GM21786 (cell line): Measurements from ENCODE around the gene COL6A2.

Source experiments
- ATAC-seq: cut with Tn5 transposase; IDR thresholded peaks from one replicate; pipeline ENCODE4 v1.9.1; 2021; ENCODE audit not compliant: unreplicated experiment

COL6A2 gene

DNA sequence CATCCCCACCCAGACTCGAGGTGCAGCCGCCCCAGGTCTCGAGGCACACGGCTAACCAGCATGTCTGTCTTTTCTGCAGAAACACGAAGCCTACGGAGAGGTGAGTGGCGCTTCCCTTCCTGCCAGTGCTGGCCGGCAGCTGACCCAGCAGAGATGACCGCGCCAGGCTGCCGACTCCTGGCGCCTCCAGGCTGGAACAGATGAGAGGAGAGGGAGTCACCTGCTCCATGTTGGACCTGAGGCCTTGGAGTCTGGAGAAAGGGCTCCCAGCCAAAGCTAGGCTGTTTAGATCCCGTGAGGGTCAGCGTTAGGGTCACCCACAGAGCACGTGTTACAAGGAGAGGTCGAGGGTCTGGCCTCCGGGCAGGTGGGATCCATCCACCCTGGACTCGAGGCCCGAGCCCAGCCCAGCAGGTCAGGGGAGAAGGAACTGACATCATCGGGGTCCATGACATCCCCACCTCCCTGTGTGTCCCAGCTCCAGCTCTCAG is 14.9 kb downstream of the COL6A2 start:
- no peak for ATAC-seq

DNA sequence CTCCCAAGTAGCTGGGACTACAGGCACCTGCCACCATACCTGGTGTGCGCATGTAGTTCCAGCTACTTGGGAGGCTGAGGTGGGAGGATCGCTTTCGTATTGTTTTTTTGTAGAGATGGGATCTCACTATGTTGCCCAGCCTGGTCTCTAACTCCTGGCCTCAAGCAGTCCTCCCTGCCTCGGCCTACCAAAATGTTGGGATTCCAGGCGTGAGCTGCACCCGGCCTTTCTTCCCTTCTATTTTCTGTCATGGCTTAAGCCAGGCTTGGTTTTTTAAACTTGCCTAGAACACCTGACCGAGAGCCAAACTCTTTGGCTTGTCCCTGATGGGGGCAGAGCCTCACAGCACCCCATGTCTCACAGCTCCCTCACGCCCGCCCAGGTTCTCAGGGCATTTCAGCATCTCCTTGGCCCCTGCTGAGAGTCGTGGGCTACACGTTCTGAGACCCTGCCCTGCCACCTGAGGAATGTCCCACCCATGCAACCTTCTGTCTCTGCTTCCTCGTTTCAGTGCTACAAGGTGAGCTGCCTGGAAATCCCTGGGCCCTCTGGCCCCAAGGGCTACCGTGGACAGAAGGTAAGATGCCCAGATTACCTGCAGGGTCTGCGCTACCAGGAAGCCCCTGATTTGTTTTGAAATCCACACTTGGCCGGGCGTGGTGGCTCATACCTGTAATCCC is 15.7 kb downstream of the COL6A2 start:
- no peak for ATAC-seq

DNA sequence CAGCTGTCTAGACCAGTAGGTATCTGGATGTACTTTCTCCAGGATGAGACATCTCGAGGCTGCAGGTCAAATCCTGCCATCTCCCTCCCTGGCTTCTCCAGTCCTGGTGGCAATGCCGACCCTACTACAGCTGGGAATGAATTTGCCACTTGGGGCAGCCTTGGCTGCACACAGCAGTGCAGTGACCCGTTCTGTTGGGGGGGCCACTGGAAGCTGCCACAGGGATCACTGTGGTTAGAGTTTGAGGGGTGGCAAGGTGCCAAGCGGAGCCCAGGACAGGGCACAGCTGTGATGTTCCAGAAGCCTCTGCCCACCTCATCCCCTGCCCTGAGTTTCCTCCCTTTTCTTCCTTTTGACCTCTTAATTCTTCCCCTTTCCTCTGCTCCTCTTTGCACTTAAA is 17.1 kb downstream of the COL6A2 start:
- no peak for ATAC-seq

DNA sequence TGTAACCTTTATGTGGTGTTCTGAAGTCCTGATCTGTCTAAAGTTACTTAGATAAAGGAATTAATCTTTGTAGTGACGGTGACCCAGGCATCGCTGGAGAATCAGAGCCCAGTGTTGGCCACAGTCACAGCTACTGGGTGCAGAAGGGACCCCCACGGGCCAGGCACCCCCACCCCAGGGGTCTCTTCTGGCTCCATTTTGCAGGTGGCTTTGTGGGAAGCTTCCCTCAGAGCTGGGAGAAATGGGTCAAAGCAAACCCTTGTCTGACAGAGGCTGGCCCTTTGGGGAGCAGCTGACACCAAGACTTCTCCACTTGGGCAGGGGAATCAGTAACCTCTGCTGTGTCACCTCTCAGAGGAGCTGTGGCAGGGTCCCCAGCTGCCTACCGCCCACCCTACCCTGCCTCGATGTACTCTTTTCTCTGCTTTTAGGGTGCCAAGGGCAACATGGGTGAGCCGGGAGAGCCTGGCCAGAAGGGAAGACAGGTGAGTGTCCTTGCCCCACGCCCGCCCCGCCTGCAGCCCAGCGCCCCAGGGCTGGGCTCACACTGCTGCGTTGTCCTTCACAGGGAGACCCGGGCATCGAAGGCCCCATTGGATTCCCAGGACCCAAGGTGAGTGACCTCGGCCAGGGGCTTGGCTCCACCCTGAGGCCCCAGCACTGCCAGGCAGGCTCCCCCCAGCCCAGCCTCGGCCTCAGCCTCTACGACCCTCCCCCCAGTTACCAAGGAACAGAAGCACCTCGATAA is 17.7 kb downstream of the COL6A2 start:
- ATAC-seq, result no peak

DNA sequence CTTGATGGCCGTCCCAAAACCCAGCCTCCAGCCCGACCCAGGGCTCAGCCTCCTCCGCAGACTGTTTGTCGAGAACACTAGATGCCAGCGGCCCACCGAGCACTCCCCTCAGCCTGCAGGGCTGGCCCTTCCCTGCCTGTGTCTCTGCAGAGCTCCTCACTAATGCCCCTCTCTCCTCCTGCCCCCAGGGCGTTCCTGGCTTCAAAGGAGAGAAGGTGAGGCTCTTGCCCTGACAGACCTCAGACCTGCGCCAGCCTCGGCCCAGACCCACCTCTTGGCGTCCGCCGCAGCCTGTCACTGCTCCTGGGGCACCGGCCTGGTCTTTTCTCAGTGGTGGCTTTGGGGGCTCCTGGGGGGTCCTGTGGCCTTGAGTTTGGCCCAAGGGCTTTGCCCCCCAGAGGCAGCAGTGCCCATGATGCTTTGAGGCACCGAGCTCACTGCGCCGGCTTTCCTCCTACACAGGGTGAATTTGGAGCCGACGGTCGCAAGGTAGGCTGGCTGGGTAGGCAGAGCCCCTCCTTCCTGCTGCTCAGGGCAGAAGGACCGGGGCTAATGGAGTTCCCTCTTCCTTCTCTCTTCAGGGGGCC is 18.4 kb downstream of the COL6A2 start:
- ATAC-seq, result no peak

DNA sequence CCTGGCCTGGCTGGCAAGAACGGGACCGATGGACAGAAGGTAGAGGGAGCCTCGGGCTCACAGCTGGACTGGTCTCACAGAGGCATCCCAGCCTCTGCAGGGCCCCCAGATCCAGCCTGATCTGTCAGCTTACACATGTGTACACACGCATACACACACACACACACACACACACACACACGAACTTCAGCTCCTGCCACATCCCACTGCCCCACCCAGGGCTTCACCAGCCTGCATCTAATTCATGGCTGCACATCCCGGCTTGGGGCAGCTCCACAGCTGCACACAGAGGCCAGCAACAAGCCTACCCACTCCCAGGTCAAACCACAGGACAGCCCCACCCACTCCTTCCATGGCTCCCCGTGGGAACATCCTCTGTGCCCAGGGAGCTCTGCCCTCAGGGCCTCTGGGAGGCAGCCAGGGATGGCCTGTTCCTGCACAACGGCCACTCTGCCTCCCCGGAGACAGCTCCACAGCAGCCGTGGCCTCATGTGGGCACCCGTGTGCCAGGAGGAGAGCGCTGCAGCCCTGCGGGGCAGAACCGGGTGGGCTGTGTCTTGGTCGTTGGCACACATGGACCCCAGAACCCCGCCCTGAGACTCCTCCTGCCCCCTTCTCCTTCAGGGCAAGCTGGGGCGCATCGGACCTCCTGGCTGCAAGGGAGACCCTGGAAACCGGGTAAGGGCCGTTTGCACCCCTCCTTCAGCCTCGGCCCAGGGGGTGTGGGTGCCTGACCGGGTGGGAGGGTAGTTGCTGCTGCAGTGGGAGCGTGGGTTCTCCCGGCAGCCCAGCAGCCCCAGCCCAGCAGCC is 19.1 kb downstream of the COL6A2 start:
- no peak for ATAC-seq

DNA sequence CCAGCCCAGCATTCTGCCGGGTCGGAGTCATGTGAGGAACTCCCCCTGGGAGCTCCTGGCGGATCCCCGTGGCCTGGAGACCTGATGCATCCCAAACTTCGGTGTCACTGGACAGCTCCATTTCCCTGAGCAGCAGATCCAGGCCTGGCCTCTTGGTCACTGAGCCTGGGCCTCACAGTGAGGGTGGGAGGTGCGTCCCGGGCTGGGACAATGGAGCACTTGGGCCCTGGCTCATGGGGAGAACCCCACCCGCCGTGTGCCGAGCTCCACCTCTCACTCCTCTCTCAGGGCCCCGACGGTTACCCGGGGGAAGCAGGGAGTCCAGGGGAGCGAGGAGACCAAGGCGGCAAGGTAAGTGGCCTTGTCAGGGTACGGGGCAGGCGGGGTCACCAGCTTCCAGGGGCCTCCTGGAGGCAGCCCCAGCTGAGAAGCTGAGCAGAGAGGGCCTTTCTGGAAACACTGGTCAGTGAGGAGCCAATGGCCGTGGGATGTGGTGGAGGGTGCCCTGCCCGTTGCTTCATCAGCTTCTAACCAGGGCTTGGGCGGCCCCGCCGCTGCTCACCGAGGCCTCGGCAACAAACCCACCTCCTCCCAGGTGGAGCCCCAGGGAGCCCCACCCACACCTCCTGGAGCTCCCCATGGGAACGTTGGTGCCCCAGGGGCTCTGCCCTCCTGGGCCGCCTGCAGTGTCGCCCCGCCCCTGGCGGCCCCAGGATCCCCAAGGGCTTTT is 19.8 kb downstream of the COL6A2 start:
- ATAC-seq, result no peak

DNA sequence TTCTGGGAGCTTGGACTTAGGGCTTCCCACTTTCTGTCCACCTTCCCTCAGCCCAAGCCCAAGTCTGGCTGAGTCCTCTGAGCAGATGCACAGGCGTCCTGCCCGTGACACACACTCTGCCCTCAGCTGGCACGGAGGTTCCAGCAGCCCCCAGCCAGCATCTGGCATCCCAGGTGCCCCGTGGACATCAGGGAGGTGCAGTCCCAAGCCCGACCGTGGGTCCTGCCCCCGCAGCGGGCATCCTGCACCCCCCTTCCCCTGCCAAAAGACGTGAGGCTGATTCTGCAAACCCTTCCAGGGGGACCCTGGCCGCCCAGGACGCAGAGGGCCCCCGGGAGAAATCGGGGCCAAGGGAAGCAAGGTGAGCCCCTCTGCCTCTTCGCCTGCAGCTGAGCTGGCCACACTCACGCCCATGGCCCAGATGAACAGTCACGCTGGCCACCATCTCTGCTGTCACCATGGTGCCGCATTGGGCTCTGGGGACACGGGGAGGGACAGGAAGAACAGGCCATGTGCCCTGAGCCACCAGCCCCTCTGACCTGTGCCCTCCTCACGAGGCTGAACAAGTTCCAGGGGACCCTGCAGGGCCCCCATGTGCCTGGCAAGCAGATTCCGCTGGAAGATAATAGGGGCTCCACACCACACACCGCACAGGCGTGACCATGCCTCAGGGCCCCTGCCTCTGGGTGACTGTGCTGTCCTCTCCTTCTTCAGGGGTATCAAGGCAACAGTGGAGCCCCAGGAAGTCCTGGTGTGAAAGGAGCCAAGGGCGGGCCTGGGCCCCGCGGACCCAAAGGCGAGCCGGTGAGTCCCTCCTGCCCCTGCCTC is 20.6 kb downstream of the COL6A2 start:
- no peak for ATAC-seq

DNA sequence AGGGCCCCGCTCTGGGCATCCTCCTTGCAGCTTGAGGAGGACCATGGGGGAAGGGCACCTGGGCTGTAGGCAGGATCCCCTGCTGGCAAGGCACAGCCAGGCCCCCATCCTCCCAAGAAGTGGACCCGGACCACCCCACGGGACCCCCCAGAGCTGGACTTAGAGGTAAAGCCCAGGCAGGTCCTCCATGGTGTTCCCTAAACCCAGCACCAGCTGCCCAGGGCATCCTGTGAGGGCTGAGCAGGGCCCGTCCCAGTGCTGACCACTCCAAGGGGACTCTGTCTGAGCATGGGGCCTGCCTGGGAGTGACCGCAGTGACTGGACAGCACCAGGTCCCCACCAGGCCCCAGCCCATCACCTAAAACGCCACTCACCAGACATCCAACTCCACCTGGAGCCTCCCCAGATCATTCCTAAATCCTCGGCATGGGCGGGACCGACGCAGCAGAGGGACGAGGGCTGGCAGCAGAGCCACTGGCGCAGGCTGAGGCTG is 21.3 kb downstream of the COL6A2 start:
- no peak for ATAC-seq

DNA sequence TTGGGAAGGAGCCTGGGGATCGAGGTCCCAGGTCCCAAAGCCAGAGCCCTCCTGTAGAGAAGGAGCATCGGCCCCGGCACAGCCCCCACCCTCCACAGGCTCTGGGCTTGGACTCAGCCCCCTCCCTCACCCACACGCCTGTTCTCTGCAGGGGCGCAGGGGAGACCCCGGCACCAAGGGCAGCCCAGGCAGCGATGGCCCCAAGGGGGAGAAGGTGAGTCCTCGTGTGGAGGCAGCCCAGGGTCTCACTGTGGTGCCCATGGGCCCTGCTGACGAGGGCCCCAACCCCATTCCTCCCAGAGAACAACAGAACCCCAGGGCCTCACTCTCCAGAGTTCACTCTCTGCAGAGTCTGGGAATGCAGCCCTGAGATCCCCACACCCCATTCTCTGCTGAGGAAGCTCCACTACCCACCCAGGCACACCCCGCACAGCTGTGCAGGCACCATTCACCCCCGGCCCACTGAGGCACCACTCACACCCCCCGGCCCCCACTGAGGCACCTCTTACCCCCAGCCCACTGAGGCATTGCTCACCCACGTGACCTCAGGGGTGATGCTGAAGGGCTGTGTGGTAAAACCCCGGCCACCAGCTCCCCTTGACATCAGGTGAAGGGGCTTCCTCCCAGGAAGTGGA is 21.8 kb downstream of the COL6A2 start:
- ATAC-seq, result no peak

DNA sequence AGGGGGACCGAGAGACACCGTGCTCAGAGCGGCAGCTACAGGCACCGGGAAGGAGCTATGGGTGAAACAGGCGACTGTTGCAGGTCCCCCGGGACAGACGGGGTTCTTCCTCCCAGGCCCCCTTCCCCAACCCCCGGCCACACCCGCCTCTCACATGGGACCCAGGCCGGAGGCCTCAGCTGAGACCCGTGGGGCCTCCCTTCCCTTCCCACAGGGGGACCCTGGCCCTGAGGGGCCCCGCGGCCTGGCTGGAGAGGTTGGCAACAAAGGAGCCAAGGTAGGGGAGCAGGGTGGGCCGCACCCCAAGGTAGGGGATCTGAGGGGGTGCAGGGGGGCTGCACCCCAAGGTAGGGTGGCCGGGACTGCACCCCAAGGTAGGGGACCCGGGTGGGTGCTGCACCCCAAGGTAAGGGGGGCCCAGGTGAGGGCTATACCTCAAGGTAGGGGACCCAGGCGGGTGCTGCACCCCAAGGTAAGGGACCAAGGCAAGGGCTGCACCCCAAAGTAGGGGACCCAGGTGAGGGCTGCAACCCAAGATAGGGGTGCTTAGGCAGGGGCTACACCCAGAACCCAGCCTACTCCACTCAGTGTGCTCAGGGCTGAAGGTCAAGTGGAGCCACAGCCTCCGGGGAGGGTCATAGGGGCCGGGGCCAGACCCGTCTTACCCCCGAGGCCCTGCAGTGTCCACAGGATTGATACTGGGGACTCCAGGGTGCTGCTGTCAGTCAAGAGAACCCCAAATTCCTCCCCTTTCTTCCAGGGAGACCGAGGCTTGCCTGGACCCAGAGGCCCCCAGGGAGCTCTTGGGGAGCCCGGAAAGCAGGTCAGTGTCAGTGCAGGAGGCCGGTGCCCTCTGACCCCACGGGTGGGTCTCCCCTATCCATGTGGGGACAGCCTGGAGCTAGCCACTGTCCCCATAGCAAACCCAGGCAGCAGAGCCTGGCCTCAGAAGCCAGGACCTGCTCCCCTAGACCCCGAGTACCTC is 22.7 kb downstream of the COL6A2 start:
- ATAC-seq, result no peak

DNA sequence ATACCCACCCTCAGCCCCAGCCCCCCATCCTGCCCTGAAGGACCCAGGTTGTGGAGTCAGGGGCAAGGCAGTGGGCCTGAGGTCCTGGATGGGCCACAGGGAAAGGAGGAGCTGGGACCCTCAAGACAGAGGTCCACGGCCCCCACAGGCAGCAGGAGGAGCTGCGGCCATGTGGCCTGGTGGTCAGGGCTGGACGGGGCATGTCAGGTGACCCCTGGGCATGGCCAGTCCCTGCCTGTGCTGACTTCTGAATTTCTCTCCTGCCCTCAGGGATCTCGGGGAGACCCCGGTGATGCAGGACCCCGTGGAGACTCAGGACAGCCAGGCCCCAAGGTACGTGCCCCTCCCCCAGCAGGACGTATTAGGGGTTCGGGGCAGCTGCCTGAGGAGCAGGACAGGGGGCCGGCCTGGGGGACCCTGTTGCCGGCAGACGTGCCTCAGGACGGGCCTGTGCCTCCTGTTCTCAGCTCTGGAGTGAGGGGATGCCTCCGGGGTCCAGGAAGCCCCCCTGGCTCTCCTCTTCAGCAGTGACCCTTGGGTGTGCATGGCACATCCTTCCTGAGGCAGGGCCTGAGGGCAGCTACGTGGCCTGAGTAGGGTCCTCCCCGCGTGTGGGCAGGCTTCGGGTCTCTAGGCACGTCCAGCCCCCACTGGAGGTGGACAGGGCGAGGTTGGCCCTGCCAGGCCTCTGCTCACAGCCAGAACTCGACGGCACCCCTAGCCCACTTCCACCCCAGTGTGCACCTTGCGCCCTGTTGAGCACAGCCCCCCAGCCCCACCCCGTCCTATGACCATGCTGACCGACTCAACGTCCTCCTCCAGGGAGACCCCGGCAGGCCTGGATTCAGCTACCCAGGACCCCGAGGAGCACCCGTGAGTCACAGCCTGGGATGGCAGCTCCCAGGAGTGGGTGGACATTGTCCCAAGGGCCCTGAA is 23.6 kb downstream of the COL6A2 start:
- ATAC-seq, result no peak

DNA sequence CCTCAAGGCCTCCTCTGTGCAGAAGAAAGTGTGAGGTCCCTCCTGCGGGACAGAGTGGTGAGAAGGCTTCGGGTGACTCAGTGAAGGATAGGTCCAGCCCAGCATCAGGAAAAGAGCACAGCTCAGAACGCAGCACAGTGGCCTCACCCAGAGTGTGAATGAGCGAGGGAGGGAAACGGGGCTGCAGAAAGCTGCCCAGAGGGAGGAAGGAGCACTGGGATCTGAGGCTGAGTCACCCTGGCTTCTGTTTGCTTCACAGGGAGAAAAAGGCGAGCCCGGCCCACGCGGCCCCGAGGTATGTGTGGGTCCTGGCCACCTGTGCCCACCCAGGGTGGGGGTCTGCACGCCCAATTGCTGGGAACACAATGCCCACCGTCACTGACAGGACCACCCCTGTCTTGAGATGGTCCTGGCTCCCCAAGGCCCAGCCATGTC is 24.3 kb downstream of the COL6A2 start:
- no peak for ATAC-seq

DNA sequence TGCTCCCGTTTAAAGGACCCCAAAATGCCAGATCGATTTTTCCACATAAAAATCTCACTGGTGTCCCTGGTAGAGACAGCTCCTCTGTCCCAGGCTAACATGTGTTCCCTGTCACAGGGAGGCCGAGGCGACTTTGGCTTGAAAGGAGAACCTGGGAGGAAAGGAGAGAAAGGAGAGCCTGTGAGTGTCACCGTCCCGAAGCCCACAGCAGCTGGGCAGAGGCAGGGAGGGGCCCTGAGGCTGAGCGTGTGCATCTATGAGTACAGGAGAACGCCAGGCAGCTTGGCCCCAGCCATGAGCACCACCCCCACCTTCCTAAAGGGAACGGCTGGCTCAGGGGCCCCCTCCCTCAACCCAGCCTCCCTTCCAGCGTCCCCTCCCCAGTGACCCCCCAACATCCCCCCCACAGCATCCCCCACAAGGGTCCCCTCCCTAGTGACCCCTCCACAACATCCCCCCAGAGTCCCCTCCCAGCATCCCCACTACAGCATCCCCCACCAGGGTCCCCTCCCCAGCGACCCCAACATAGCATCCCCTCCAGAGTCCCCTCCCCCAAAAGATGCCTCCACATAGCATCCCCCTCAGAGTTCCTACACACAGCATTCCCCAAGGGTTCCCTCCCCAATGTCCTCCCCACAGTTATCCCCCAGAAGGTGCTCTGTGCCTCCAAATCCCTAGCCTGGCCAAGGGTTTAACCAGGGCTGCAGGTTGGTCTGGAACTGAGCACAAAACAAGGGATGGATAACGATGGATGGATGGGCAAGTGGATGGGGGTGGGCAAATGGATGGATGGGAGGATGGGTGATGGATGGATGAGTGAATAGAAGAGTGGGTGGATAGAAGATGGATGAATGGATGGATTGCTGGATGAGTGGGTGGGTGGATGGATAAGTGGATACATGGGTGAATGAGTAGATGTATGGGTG is 25.1 kb downstream of the COL6A2 start:
- no peak for ATAC-seq

DNA sequence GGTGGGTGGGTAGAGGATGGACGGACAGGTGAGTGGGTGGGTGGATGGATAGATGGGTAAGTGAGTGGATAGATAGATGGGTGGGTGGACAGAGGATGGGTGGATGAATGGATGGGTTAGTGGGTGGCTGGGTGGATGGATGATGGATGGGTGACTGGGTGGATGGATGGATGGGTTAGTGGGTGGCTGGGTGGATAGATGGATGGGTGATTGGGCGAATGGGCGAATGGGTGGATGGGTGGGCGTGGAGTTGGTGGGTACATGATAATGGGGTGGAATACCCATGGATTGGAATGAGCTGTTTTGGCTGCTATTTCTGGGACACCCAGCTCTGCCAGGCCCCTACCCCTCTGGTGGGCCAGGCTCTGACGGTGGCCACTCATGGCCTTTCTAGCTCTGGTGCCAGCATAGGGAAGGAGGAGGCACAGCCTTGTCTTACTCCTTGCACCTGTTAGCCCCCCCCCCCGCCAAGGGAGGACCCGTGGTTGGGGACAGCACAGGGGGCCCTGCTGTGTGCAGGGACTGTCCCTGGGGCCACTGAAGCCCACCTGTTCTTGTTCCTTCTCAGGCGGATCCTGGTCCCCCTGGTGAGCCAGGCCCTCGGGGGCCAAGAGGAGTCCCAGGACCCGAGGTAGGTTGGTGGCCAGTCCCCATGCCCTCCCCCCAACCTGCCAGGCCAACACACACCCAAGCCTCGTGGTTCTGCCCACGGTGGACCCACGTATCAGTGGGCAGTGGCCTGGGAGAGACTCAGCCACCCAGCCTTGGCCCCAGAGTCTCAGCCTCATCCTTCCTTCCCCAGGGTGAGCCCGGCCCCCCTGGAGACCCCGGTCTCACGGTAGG is 26.4 kb downstream of the COL6A2 start:
- no peak for ATAC-seq
